Measurements from ENCODE around the gene OGFR. TPM values are rescaled to one million over a fixed set of nuclear protein-coding genes. Genes with fewer than 3 reads are reported as not detected.

OGFR gene
- total and polyA plus RNA-seq, 2 donors (not counting 1 experiment from before 2014, with no cell fraction given), result 71.7 to 102 TPM

DNA sequence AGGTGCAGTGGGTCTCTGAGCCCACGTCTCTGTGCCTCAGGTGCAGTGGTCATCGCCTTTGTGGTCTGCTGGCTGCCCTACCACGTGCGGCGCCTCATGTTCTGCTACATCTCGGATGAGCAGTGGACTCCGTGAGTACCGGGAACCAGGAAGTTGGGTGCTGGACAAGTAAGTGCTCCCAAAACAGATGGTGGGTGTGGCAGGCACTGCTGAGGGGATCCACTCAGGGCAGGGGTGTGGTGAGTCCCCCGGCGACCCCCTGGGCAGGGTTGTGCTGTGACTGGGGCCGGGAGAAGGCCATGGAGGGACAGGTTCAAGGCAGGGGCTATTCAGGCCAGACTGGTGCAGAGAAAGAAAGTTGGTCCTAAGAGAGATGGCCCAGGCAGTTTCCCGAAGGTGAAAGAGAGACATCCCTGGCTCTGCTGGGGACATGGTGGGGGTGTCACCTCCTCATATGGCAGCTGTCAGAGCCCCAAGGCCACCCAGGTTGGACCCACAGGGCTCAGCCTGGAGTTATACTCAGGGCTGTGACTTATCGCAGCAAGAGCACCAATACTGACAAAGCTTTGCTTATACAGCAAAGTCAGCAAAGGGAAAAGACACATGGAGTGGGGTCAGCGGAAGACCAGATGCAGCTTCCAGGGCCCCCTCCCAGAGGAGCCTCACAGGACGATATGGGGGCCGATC, 46.3 kb upstream of the OGFR start:
- no peaks in the 10 kb centered on the region for H3K9me3 Mint-ChIP-seq (ENCODE audit: insufficient read depth)
- Histone ChIP-seq H4K20me1 (ENCODE audit: control insufficient read depth, insufficient read depth, low read length, poor library complexity, severe bottlenecking) (no peaks in the 10 kb centered on the region), H3K4me3 (ENCODE audit: control extremely low read depth in 1 of 5, extremely low read depth in 1 of 5, insufficient read depth in 1 of 5, low read depth in 2 of 5, low read length in 4 of 5) (no peak overlapping the region), H3K27me3 (replicated peaks in 1 of 4; ENCODE audit: control extremely low read depth in 1 of 4, control insufficient read depth in 3 of 4, insufficient read depth in 4 of 4, low read length in 3 of 4) (peaks cover 0 to 10% (median 0%) of the 10 kb centered on the region in 4 experiments), H2AFZ (ENCODE audit: insufficient read depth, low read depth, low read length, poor library complexity, severe bottlenecking) (no peak overlapping the region), H3K9me3 (ENCODE audit: control extremely low read depth in 1 of 3, control insufficient read depth in 2 of 3, insufficient read depth in 1 of 3, low read length in 2 of 3) (peaks cover 0 to 3% (median 0%) of the 10 kb centered on the region in 3 donors), H3K9ac (ENCODE audit: low read length) (no peak overlapping the region), H3K79me2 (ENCODE audit: control insufficient read depth, insufficient read depth, low read length) (no peaks in the 10 kb centered on the region), H3K36me3 (replicated peaks in 1 of 2; ENCODE audit: control extremely low read depth in 1 of 2, control insufficient read depth in 1 of 2, extremely low read depth in 1 of 2, insufficient read depth in 2 of 2, low read length in 1 of 2) (no peaks in the 10 kb centered on the region), H3K27ac (ENCODE audit: low read length in 2 of 2) (no peak overlapping the region), H3K4me2 (replicated peaks; ENCODE audit: low read depth, low read length, poor library complexity, severe bottlenecking) (no peak overlapping the region), H3K4me1 (ENCODE audit: control insufficient read depth in 2 of 2, insufficient read depth in 2 of 2, low read length in 2 of 2) (no peaks in the 10 kb centered on the region)
- H3K4me3 Mint-ChIP-seq, result no peak overlapping the region
- CTCF ChIA-PET, result no interaction called here
- no peaks in the 10 kb centered on the region for H3K4me1 Mint-ChIP-seq
- H3K27ac Mint-ChIP-seq, result no peak overlapping the region
- ATAC-seq (ENCODE audit: low read depth) (no peak), DNase-seq (no peak)
- POLR2A ChIA-PET, result no interaction called here
- TF ChIP-seq EZH2 (IDR thresholded peaks at IDR 0.05; ENCODE audit: borderline replicate concordance, insufficient read depth, low read depth, low read length, poor library complexity, severe bottlenecking), result no peak
- TF ChIP-seq, protein P1, sequence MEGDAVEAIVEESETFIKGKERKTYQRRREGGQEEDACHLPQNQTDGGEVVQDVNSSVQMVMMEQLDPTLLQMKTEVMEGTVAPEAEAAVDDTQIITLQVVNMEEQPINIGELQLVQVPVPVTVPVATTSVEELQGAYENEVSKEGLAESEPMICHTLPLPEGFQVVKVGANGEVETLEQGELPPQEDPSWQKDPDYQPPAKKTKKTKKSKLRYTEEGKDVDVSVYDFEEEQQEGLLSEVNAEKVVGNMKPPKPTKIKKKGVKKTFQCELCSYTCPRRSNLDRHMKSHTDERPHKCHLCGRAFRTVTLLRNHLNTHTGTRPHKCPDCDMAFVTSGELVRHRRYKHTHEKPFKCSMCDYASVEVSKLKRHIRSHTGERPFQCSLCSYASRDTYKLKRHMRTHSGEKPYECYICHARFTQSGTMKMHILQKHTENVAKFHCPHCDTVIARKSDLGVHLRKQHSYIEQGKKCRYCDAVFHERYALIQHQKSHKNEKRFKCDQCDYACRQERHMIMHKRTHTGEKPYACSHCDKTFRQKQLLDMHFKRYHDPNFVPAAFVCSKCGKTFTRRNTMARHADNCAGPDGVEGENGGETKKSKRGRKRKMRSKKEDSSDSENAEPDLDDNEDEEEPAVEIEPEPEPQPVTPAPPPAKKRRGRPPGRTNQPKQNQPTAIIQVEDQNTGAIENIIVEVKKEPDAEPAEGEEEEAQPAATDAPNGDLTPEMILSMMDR (IDR thresholded peaks at IDR 0.05), result no peak
- WGBS (ENCODE audit: insufficient coverage), result 87% methylated on average over 16 of the region's 16 CpGs
- H3K27me3 Mint-ChIP-seq, result peaks cover 21% of the 10 kb centered on the region
- intact Hi-C loops (cut with micrococcal nuclease), result no loop called here

DNA sequence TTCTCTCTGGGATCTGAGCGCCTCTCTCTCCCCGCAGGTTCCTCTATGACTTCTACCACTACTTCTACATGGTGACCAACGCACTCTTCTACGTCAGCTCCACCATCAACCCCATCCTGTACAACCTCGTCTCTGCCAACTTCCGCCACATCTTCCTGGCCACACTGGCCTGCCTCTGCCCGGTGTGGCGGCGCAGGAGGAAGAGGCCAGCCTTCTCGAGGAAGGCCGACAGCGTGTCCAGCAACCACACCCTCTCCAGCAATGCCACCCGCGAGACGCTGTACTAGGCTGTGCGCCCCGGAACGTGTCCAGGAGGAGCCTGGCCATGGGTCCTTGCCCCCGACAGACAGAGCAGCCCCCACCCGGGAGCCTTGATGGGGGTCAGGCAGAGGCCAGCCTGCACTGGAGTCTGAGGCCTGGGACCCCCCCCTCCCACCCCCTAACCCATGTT, 44.6 kb upstream of the OGFR start:
- Mint-ChIP-seq H3K4me1 (no peaks in the 10 kb centered on the region), H3K27ac (no peak overlapping the region), H3K4me3 (no peak overlapping the region), H3K9me3 (ENCODE audit: insufficient read depth) (no peaks in the 10 kb centered on the region), H3K27me3 (peaks cover 21% of the 10 kb centered on the region)
- Histone ChIP-seq H3K36me3 (replicated peaks in 1 of 2; ENCODE audit: control extremely low read depth in 1 of 2, control insufficient read depth in 1 of 2, extremely low read depth in 1 of 2, insufficient read depth in 2 of 2, low read length in 1 of 2) (no peaks in the 10 kb centered on the region), H2AFZ (ENCODE audit: insufficient read depth, low read depth, low read length, poor library complexity, severe bottlenecking) (no peak overlapping the region), H3K9ac (ENCODE audit: low read length) (no peak overlapping the region), H3K4me2 (replicated peaks; ENCODE audit: low read depth, low read length, poor library complexity, severe bottlenecking) (no peak overlapping the region), H3K27me3 (replicated peaks in 1 of 4; ENCODE audit: control extremely low read depth in 1 of 4, control insufficient read depth in 3 of 4, insufficient read depth in 4 of 4, low read length in 3 of 4) (peaks cover 0 to 8% (median 0%) of the 10 kb centered on the region in 4 experiments), H3K79me2 (ENCODE audit: control insufficient read depth, insufficient read depth, low read length) (no peaks in the 10 kb centered on the region), H4K20me1 (ENCODE audit: control insufficient read depth, insufficient read depth, low read length, poor library complexity, severe bottlenecking) (no peaks in the 10 kb centered on the region), H3K4me1 (ENCODE audit: control insufficient read depth in 2 of 2, insufficient read depth in 2 of 2, low read length in 2 of 2) (no peaks in the 10 kb centered on the region), H3K27ac (ENCODE audit: low read length in 2 of 2) (no peak overlapping the region), H3K9me3 (ENCODE audit: control extremely low read depth in 1 of 3, control insufficient read depth in 2 of 3, insufficient read depth in 1 of 3, low read length in 2 of 3) (peaks cover 0 to 3% (median 0%) of the 10 kb centered on the region in 3 donors), H3K4me3 (ENCODE audit: control extremely low read depth in 1 of 5, extremely low read depth in 1 of 5, insufficient read depth in 1 of 5, low read depth in 2 of 5, low read length in 4 of 5) (no peak overlapping the region)
- DNase-seq (no peak), ATAC-seq (ENCODE audit: low read depth) (no peak)
- TF ChIP-seq EZH2 (IDR thresholded peaks at IDR 0.05; ENCODE audit: borderline replicate concordance, insufficient read depth, low read depth, low read length, poor library complexity, severe bottlenecking), result no peak
- TF ChIP-seq, protein P1 (IDR thresholded peaks at IDR 0.05), result no peak
- CTCF ChIA-PET, result no interaction called here
- POLR2A ChIA-PET, result no interaction called here
- intact Hi-C loops (cut with micrococcal nuclease), result no loop called here
- WGBS (ENCODE audit: insufficient coverage), result 96% methylated on average over 15 of the region's 20 CpGs

All from B cell (primary cell).